C4-2B (cell line): ENCODE results near the gene TNNT1.
"Not testable (repeated sequence)": the region's sequence is repeated elsewhere in the genome, so short reads cannot be mapped to it uniquely, and the experiment has no call there.

Source experiments
- CTCF ChIP-seq: fragments of 450-650 bp; conservative IDR thresholded peaks from 2 replicates; pipeline ENCODE4 v1.5.1; 2017; ENCODE audit warnings: mild to moderate bottlenecking
- ZFX ChIP-seq: fragments of 450-650 bp; IDR thresholded peaks from 2 replicates; pipeline ENCODE4 v1.6.1; 2017

DNA sequence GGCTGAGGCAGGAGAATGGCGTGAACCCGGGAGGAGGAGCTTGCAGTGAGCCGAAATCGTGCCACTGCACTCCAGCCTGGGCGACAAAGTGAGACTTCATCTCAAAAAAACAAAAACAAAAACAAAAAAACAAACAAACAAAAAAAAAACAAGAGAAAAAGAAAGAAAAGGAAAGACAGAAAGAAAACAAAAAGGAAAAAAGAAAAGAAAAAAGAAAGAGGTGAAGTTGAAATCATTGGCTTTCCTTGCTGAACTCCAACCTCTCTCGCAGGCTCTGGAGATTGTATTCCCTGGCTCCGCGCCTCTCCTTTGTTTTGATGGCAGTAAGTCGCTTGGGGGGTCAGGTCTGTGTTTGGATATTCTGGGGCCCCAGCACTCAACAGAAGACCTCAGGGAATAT is 23.3 kb upstream of the TNNT1 start:
- TF ChIP-seq CTCF, ZFX: not testable (repeated sequence)
